SJCRH30 (cell line): ENCODE measurements around the gene CHIT1. TPM values are rescaled to one million over a fixed set of nuclear protein-coding genes. Genes with fewer than 3 reads are reported as not detected.
"Not testable (repeated sequence)": the region's sequence is repeated elsewhere in the genome, so short reads cannot be mapped to it uniquely, and the experiment has no call there.

Experiments used
- DNase-seq, 2 experiments: peaks; one replicate each; pipeline ENCODE4 v3.0.0-alpha.2; 2015 to 2020
- H3K27ac ChIP-seq: fragments of 250-450 bp; sonication (Bioruptor Pico); 2 replicates; pipeline ENCODE4 v1.5.1; 2020; ENCODE audit warnings: mild to moderate bottlenecking, moderate library complexity
- H3K27me3 ChIP-seq: fragments of 250-450 bp; sonication (Bioruptor Pico); 2 replicates; pipeline ENCODE4 v1.5.1; 2020; ENCODE audit warnings: mild to moderate bottlenecking, moderate library complexity
- H3K36me3 ChIP-seq: fragments of 250-450 bp; sonication (Bioruptor Pico); 2 replicates; pipeline ENCODE4 v1.5.1; 2020; ENCODE audit warnings: mild to moderate bottlenecking, moderate library complexity
- H3K4me1 ChIP-seq: fragments of 250-450 bp; sonication (Bioruptor Pico); 2 replicates; pipeline ENCODE4 v1.5.1; 2020; ENCODE audit warnings: mild to moderate bottlenecking, moderate library complexity
- H3K4me3 ChIP-seq: fragments of 250-450 bp; sonication (Bioruptor Pico); 2 replicates; pipeline ENCODE4 v1.5.1; 2020; ENCODE audit warnings: mild to moderate bottlenecking, moderate library complexity
- H3K9me3 ChIP-seq: fragments of 250-450 bp; sonication (Bioruptor Pico); replicated peaks from 2 replicates; pipeline ENCODE4 v1.5.1; 2020; ENCODE audit warnings: mild to moderate bottlenecking, moderate library complexity
- total RNA-seq: library from RNA; depleted of rRNA; stranded (reverse); fragments of >200 nt; shearing (Covaris generic); gene quantifications from 2 replicates; pipeline ENCODE4 v1.2.3, GENCODE V29; 2014

CHIT1 gene
- total RNA-seq, 1 experiment from 2014 or later = 0.08 TPM

DNA sequence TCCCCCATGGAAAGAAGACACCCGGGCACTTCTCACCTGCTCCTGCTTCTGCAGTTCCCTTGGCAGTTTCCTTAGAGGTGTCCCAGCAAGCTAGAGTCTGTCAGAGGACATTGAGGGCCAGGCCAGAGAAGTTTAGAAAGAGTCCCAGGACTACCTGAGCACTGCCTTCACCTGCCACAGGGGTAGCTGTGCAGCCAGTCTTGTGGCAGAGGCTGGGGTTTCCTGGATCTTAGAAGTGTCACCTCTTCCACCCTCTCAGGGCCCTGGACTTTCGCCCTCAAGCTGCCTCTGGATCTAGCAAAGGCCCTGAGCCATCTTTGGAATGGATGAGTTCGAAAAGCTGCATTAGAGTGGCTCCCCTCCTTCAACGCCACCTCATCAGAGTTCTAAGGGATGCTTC is 41.0 kb upstream of the CHIT1 start:
- Histone ChIP-seq H3K27ac (no peak overlapping the region), H3K27me3 (no peaks in the 10 kb centered on the region), H3K4me1 (peaks cover 49% of the 10 kb centered on the region), H3K36me3 (no peaks in the 10 kb centered on the region), H3K4me3 (no peak overlapping the region), H3K9me3 (no peaks in the 10 kb centered on the region)
- no peak for DNase-seq

GRCh38 chr1:203269654-203270020 is 40.2 kb upstream of the CHIT1 start:
- peak; percentile 52 to 60 for DNase-seq
- no peaks in the 10 kb centered on the region for H3K27me3 ChIP-seq
- peak overlapping the region; percentile 27; the same call in 1 of the 2 replicates for H3K27ac ChIP-seq
- no peaks in the 10 kb centered on the region for H3K9me3 ChIP-seq
- no peak overlapping the region for H3K4me3 ChIP-seq
- H3K4me1 ChIP-seq = peaks cover 53% of the 10 kb centered on the region
- H3K36me3 ChIP-seq = no peaks in the 10 kb centered on the region

- Histone ChIP-seq H3K27me3 (no peaks in the 10 kb centered on the region), H3K4me3 (no peak overlapping the region), H3K9me3 (no peaks in the 10 kb centered on the region), H3K36me3 (no peaks in the 10 kb centered on the region), H3K27ac (peak overlapping the region; percentile 27; the same call in 1 of the 2 replicates), H3K4me1 (peaks cover 51% of the 10 kb centered on the region)
- peak; percentile 69 to 96 for DNase-seq
Observed at GRCh38 chr1:203268901-203269653, 39.6 kb upstream of the CHIT1 start.

- peak overlapping the region; percentile 62 for H3K4me3 ChIP-seq
- H3K9me3 ChIP-seq = no peaks in the 10 kb centered on the region
- H3K36me3 ChIP-seq = no peaks in the 10 kb centered on the region
- H3K4me1 ChIP-seq = peaks cover 57% of the 10 kb centered on the region
- H3K27ac ChIP-seq = no peak overlapping the region; the same call in 1 of the 2 replicates
- DNase-seq = no peak
- no peaks in the 10 kb centered on the region for H3K27me3 ChIP-seq
Observed at GRCh38 chr1:203267912-203268311, 38.4 kb upstream of the CHIT1 start.

GRCh38 chr1:203267347-203267846 is 37.9 kb upstream of the CHIT1 start:
- Histone ChIP-seq H3K9me3 (peaks cover 4% of the 10 kb centered on the region; the same call in 1 of the 2 replicates), H3K27me3 (no peaks in the 10 kb centered on the region), H3K27ac (peak overlapping the region; percentile 32; the same call in 1 of the 2 replicates)

DNA sequence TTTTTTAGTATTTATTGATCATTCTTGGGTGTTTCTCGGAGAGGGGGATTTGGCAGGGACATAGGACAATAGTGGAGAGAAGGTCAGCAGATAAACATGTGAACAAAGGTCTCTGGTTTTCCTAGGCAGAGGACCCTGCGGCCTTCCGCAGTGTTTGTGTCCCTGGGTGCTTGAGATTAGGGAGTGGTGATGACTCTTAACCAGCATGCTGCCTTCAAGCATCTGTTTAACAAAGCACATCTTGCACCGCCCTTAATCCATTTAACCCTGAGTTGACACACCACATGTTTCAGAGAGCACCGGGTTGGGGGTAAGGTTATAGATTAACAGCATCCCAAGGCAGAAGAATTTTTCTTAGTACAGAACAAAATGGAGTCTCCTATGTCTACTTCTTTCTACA is 36.7 kb upstream of the CHIT1 start:
- not testable (repeated sequence) for H3K36me3 ChIP-seq, H3K4me3 ChIP-seq, H3K27ac ChIP-seq, H3K9me3 ChIP-seq, DNase-seq, H3K27me3 ChIP-seq
- H3K4me1 ChIP-seq = peaks cover 40% of the 10 kb centered on the region

More at GRCh38 chr1:203267347-203267846, 37.9 kb upstream of the CHIT1 start:
- no peaks in the 10 kb centered on the region for H3K36me3 ChIP-seq
- DNase-seq = peak; percentile 83 to 97
- H3K4me3 ChIP-seq = peak overlapping the region; percentile 62
- H3K4me1 ChIP-seq = peaks cover 52% of the 10 kb centered on the region

DNA sequence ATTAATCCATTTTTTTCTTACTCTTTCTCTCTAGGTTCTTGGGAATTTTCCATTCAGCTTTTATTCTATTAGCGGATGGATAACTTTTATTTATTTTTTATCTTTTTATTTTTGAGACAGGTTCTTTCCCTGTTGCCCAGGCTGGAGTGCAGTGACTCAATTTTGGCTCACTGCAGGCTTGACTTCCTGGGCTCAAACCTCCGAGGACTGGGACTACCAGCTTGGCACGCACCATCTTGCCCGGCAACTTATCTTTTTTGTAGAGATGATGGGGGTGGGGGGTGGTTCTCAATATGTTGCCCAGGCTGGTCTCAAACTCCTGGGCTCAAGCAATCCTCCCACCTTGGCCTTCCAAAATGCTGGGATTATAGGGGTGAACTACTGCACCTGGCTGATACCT is 36.1 kb upstream of the CHIT1 start:
- Histone ChIP-seq H3K36me3 (no peaks in the 10 kb centered on the region), H3K4me1 (peaks cover 40% of the 10 kb centered on the region), H3K27me3 (no peaks in the 10 kb centered on the region), H3K27ac (no peak overlapping the region), H3K4me3 (no peak overlapping the region), H3K9me3 (peaks cover 8% of the 10 kb centered on the region)
- no peak for DNase-seq

- DNase-seq = peak; percentile 69 to 79
- peak overlapping the region; percentile 14; the same call in 1 of the 2 replicates for H3K4me3 ChIP-seq
- peaks cover 28% of the 10 kb centered on the region for H3K4me1 ChIP-seq
- no peaks in the 10 kb centered on the region for H3K27me3 ChIP-seq
- H3K27ac ChIP-seq = peak overlapping the region; percentile 30
- H3K36me3 ChIP-seq = no peaks in the 10 kb centered on the region
- H3K9me3 ChIP-seq = peaks cover 13% of the 10 kb centered on the region
Observed at GRCh38 chr1:203264052-203264501, 34.6 kb upstream of the CHIT1 start.

DNA sequence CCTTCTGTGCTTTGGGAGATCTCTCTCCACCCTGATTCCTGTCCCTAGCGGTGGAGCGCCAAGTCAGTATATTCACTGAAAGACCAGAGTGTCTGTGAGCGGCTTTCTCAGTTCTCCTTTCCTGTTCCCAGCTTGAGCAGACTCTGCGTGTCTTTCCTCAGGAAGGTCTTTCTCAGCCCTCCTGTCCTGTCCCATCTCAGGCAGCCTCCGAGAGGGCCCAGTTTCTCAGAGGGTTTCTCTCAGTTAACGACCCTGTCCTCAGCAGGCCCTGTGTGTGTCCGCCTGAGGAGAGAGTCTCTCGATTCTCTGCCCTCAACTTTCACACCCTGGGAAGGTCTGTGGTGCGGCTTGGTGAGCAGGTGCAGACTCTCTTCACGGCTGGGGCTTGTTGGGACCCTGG is 34.0 kb upstream of the CHIT1 start:
- peaks cover 14% of the 10 kb centered on the region for H3K9me3 ChIP-seq
- peaks cover 25% of the 10 kb centered on the region for H3K4me1 ChIP-seq
- H3K4me3 ChIP-seq = peak overlapping the region; percentile 14; the same call in 1 of the 2 replicates
- DNase-seq = peak in 1 of 2 experiments; percentile 62
- H3K36me3 ChIP-seq = no peaks in the 10 kb centered on the region
- peak overlapping the region; percentile 30 for H3K27ac ChIP-seq
- no peaks in the 10 kb centered on the region for H3K27me3 ChIP-seq

DNA sequence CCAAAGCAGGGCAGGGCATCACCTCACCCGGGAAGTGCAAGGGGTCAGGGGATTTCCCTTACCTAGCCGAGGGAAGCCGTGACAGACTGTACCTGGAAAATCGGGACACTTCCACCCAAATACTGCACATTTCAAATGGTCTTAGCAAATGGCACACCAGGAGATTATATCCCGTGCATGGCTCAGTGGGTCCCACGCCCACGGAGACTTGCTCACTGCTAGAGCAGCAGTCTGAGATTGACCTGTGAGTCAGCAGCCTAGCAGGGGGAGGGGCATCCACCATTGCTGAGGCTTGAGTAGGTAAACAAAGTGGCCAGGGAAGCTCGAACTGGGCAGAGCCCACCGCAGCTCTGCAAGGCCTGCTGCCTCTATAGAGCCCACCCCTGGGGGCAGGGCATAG is 27.2 kb upstream of the CHIT1 start:
- Histone ChIP-seq H3K4me1 (peaks cover 25% of the 10 kb centered on the region), H3K9me3 (peaks cover 38% of the 10 kb centered on the region)
- not testable (repeated sequence) for H3K27me3 ChIP-seq, H3K4me3 ChIP-seq, H3K36me3 ChIP-seq, H3K27ac ChIP-seq, DNase-seq

GRCh38 chr1:203254782-203255181 is 25.3 kb upstream of the CHIT1 start:
- not testable (repeated sequence) for H3K27me3 ChIP-seq, H3K27ac ChIP-seq, H3K4me3 ChIP-seq, H3K36me3 ChIP-seq, DNase-seq
- Histone ChIP-seq H3K9me3 (peaks cover 36% of the 10 kb centered on the region), H3K4me1 (peaks cover 30% of the 10 kb centered on the region)

DNA sequence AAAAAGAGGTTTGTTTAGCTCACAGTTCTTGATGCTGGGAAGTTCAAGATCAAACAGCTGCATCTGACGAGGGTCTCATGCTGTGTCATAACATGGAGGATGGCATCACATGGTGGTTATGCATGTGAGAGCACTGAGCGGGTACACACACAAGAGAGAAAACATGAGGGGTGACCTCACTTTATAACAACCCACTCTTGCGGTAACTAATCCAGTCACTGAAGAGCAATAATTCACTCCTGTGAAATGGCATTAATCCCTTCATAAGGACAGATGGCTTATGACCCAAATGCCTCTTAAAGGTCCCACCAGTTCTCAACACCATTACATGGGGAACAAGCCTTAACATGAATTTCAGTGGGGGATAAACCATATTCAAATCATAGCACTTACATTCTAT is 23.2 kb upstream of the CHIT1 start:
- no peaks in the 10 kb centered on the region for H3K27me3 ChIP-seq
- H3K9me3 ChIP-seq = peaks cover 28% of the 10 kb centered on the region
- no peaks in the 10 kb centered on the region for H3K36me3 ChIP-seq
- DNase-seq = peak; percentile 84 to 91
- peaks cover 30% of the 10 kb centered on the region for H3K4me1 ChIP-seq
- H3K27ac ChIP-seq = peak overlapping the region; percentile 67
- H3K4me3 ChIP-seq = no peak overlapping the region

- Histone ChIP-seq H3K27ac (no peak overlapping the region), H3K4me1 (peaks cover 30% of the 10 kb centered on the region), H3K4me3 (no peak overlapping the region), H3K36me3 (no peaks in the 10 kb centered on the region), H3K27me3 (no peaks in the 10 kb centered on the region), H3K9me3 (peaks cover 21% of the 10 kb centered on the region)
- no peak for DNase-seq
Observed at GRCh38 chr1:203251466-203251865, 22.0 kb upstream of the CHIT1 start.

DNA sequence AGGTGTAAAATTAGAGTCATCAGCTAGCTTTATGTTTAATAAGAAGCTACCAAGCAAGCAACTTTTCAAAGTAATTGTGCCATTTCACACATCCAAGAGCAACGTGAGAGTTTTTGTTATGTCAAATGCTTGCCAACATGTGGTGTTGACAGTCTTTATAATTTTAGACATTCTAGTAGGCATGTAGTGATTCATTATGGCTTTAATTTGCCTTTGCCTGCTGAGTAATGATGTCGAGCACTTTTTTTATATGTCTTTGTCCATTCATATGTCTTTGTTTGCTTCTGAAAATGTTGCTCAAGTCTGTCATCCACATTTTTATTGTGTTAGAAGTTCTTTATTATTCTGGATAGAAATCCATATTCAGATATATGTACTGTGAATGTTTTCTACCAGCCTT is 21.4 kb upstream of the CHIT1 start:
- Histone ChIP-seq H3K36me3 (no peaks in the 10 kb centered on the region), H3K9me3 (peaks cover 20% of the 10 kb centered on the region), H3K27ac (no peak overlapping the region), H3K4me1 (peaks cover 30% of the 10 kb centered on the region), H3K4me3 (no peak overlapping the region), H3K27me3 (no peaks in the 10 kb centered on the region)
- no peak for DNase-seq

GRCh38 chr1:203244776-203245175 is 15.3 kb upstream of the CHIT1 start:
- Histone ChIP-seq H3K36me3 (no peaks in the 10 kb centered on the region), H3K27me3 (no peaks in the 10 kb centered on the region), H3K9me3 (0 out of 2 replicates have a peak, but pooled peaks cover 3% of the 10 kb centered on the region), H3K4me3 (no peak overlapping the region), H3K4me1 (no peaks in the 10 kb centered on the region), H3K27ac (no peak overlapping the region)
- DNase-seq = no peak
